ENCODE data around the gene LUC7L3. TPM values are rescaled to one million over a fixed set of nuclear protein-coding genes. Genes with fewer than 3 reads are reported as not detected.
"Not testable (repeated sequence)": the region's sequence is repeated elsewhere in the genome, so short reads cannot be mapped to it uniquely, and the experiment has no call there.

Gene LUC7L3
- total RNA-seq, 1 donor: 34.5 TPM

GRCh38 chr17:50708050-50709000, 11.1 kb upstream of the LUC7L3 start:
- no peak for DNase-seq (ENCODE audit: low read depth in 2 of 3, low spot score in 2 of 3)

GRCh38 chr17:50709053-50709452, 10.3 kb upstream of the LUC7L3 start:
- DNase-seq (ENCODE audit: low read depth in 2 of 3, low spot score in 2 of 3): not testable (repeated sequence)

GRCh38 chr17:50710025-50710424, 9.4 kb upstream of the LUC7L3 start:
- DNase-seq (ENCODE audit: low read depth in 2 of 3, low spot score in 2 of 3): no peak

- no peak for DNase-seq (ENCODE audit: low read depth in 2 of 3, low spot score in 2 of 3)
Measured at GRCh38 chr17:50710650-50711049, 8.8 kb upstream of the LUC7L3 start.

- no peak for DNase-seq (ENCODE audit: low read depth in 2 of 3, low spot score in 2 of 3)
Measured at GRCh38 chr17:50712641-50713040, 6.8 kb upstream of the LUC7L3 start.

DNA sequence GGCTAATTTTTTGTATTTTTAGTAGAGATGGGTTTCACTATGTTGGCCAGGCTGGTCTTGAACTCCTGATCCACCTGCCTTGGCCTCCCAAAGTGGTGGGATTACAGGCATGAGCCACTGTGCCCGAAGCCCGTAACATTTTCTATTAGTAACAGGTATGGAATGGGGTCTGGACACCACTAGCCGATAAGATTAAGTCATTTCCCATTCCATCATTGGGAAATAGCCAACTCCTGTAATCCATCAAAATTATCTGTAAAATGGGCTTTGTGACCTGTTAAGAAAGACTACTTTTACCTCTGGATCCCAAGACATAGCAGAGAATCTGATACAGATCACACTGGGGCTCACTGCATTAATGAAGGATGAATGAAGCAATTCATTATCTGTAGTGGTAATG, 3.9 kb upstream of the LUC7L3 start:
- no peak for DNase-seq (ENCODE audit: low read depth in 2 of 3, low spot score in 2 of 3)

GRCh38 chr17:50719924-50720794, 756 bp downstream of the LUC7L3 start:
- peak in 1 of 3 donors; percentile 21 for DNase-seq (ENCODE audit: low read depth in 2 of 3, low spot score in 2 of 3)

DNA sequence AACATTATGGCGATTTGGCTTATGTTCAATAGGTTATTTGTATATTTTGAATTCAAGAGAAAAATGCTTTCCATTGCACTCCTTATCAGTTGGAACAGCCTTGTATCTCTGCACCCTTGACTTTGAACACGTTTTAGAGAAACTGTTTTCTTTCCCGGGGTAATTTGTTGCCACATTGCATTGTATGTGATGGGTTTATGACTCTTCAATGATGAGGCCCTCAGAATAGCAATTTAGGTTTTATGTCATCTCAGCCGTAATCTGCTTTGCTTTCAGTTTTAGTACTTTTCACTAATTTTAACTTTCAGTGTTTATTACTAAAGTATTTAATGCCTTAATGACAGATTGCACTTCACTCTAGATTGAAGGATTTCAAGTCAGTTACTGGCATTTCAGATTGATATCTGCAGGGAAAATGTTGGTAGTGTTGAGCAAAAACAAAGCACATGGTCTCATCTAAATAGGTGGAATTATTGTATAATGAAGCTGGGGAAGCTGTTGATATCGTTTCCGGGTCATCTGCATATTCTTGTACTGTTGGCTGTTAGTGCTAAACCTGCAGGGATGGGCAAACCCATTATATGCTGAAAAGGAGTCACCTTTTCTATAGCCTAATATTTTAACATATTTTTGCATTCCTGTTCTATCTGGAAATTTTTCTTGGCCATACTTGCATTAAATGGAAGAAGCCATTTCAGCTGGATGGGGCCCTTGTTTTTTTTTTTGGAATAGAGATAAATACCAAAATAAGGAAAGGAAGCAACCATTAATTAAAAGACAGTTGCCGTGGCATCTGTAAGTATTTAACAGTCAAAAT, 2.0 kb downstream of the LUC7L3 start:
- DNase-seq (ENCODE audit: low read depth in 2 of 3, low spot score in 2 of 3): peak in 1 of 3 donors; percentile 18

DNA sequence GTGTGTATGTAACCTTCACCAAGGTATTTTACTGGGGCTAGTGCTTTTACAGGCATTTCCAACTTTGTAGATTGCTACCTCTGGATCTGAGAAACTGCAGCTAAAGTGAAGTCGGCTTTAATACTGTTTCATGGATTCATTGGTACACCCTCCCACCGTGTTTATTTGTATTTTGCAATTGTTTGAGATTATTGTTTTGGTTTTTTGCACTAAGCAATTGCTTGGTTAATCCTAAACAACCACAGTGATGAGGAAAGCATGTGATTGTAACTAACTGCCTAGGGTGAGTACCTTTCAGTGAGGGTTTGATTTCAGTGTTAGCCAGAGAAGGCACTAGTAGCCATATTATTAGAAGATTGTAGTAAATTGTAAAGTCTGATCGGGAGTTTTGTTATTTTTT, 3.3 kb downstream of the LUC7L3 start:
- no peak for DNase-seq (ENCODE audit: low read depth in 2 of 3, low spot score in 2 of 3)

GRCh38 chr17:50724622-50725021, 5.2 kb downstream of the LUC7L3 start:
- DNase-seq (ENCODE audit: low read depth in 2 of 3, low spot score in 2 of 3): not testable (repeated sequence)

- DNase-seq (ENCODE audit: low read depth in 2 of 3, low spot score in 2 of 3): no peak
Measured at GRCh38 chr17:50725769-50726655, 6.6 kb downstream of the LUC7L3 start.

DNA sequence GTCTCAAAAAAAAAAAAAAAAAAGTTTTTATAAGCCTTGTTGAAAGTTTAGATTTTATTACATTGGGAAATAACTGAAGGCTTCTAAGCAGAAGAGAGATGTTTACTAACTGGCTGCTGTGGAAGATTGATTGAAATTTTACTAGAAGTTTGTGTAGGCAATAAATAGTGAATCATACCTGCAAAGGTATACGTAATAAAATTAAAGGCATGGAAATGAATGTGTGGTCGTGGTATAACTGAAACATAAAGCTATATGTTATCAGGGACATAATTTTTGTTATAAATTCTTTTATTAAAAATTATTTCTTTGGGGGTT, 8.7 kb downstream of the LUC7L3 start:
- no peak for DNase-seq (ENCODE audit: low read depth in 2 of 3, low spot score in 2 of 3)

- DNase-seq (ENCODE audit: low read depth in 2 of 3, low spot score in 2 of 3): no peak
Measured at GRCh38 chr17:50728881-50729765, 9.7 kb downstream of the LUC7L3 start.

DNA sequence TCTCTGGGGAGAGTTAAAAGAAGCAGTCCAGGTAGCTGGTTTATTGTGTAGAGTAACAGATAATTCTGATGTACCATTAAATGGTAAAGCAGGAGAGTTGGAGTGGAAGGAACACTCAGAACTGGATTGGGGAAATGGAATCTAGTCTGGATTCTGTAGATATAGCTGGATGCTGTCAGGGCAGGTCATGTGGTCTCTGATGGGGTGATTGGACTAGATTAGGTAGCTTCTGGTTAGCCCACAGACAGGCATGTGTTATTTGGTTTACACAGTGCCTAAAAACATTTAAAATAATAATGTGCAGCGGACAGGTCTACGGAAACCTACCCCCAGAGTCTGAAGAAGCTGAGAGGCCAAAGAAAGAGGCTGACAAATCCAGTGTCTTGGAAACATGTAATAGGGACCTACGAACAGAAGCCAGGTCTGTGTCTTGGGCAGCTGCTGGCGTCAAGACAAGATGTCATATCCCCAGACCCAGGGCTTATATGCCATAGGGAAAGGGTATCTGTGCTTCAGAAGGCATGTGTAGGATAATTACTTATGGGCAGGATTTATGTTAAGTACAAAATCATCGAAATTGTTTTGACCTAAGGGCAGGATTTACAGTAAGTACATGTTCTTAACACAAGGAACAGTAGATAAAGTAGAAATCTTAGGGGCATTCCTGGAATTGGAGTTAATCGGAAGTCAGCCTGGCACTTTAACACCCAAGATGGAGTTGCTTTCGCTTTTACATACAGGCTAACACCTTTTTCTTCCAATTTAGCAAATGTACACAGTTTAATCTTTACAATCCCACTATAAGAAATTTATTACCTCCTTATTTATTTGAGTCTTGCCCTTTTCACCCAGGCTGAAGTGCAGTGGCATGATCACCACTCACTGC, 12.4 kb downstream of the LUC7L3 start:
- peak in 1 of 3 donors; percentile 8 for DNase-seq (ENCODE audit: low read depth in 2 of 3, low spot score in 2 of 3)

GRCh38 chr17:50735287-50735686, 15.9 kb downstream of the LUC7L3 start:
- no peak for DNase-seq (ENCODE audit: low read depth in 2 of 3, low spot score in 2 of 3)

GRCh38 chr17:50737118-50737698, 17.8 kb downstream of the LUC7L3 start:
- DNase-seq (ENCODE audit: low read depth in 2 of 3, low spot score in 2 of 3): no peak

DNA sequence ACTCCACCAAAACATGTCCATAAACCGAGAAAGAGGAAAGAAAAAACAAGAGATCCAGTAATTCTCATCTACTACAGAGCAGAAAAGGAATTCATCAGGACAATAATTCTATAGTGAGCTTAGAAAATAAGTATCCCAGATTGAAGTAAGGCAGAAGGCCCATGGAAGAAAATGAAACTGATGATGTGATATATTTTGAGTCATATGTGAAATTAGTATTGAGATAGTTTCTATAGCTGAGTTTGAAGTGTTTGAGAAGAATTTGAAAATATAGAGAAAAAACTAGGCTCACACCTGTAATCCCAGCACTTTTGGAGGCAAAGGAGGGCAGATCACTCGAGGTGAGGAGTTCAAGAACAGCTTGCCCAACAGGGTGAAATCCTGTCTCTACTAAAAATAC, 19.7 kb downstream of the LUC7L3 start:
- DNase-seq (ENCODE audit: low read depth in 2 of 3, low spot score in 2 of 3): no peak
